ENCODE measurements around the gene HNRNPH1.

DNA sequence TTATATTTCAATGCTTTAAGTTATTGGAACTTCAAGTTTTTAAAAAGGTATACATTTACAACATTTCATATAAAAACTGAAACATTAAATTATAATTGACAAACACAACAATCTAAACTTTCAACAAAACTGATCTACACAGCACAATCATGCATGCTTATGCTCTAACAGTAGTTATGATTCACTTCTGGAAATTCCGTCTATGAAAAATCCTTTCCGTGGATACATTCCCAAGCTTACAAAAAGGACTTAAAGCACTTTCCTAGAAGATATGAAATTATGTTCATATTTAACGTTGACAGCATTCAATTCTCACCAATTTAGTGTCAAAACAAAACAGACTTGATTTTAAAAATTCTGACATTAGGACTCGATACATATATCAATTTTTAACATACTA lies 3.7 kb downstream of the HNRNPH1 start:
- TF ChIP-seq POLR2A (IDR thresholded peaks at IDR 0.05; ENCODE audit: low read depth, low read length) = no peak
- no peak for TF ChIP-seq SPI1 (IDR thresholded peaks at IDR 0.05; ENCODE audit: low read depth, low read length)

Data from GM12891 (cell line).